Adrenal gland (tissue), 5 donors: Measurements from ENCODE around the gene GSKIP.

Experiments
- POLR2A ChIP-seq, 2 donors: fragments of 450-650 bp; IDR thresholded peaks; one replicate each; pipeline ENCODE4 v1.6.1; 2017; ENCODE audit warnings: antibody characterized with exemption in 2 of 2, mild to moderate bottlenecking in 2 of 2, moderate library complexity in 1 of 2
- TF ChIP-seq, protein P1 (sequence below), 6 experiments: fragments of 450-650 bp in 4 of 6; fragments of 200-600 bp in 2 of 6; sonication (generic) in 1 of 6; IDR thresholded peaks; 1 replicate in 5 of 6; 2 replicates in 1 of 6; pipeline versions ENCODE4 v1.5.1 to v1.8.0; 2016 to 2021; ENCODE audit warnings: antibody characterized with exemption in 6 of 6, mild to moderate bottlenecking in 2 of 6, moderate library complexity in 1 of 6
- donor health status: DM: no; HTN: no; CAD: no.

DNA sequence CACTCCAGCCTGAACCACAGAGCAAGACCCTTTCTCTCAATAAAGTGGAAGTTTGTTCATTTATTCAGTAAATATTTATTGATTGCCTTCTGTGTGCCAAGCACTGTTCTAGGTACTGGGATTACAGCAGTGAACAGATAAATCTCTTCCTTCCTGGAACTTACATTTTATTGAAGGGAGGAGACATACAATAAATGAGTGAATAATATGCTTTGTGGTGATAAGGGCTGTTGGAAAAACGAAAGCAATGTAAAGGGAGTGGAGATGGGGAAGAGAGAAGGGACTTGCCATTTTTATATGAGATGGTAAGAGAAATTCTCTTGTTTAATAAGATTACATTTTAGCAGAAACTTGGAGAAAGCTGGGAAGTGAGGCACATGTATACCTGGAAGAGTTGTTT, 1.6 kb downstream of the GSKIP start:
- TF ChIP-seq, protein P1, sequence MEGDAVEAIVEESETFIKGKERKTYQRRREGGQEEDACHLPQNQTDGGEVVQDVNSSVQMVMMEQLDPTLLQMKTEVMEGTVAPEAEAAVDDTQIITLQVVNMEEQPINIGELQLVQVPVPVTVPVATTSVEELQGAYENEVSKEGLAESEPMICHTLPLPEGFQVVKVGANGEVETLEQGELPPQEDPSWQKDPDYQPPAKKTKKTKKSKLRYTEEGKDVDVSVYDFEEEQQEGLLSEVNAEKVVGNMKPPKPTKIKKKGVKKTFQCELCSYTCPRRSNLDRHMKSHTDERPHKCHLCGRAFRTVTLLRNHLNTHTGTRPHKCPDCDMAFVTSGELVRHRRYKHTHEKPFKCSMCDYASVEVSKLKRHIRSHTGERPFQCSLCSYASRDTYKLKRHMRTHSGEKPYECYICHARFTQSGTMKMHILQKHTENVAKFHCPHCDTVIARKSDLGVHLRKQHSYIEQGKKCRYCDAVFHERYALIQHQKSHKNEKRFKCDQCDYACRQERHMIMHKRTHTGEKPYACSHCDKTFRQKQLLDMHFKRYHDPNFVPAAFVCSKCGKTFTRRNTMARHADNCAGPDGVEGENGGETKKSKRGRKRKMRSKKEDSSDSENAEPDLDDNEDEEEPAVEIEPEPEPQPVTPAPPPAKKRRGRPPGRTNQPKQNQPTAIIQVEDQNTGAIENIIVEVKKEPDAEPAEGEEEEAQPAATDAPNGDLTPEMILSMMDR (IDR thresholded peaks at IDR 0.05): no peak
- TF ChIP-seq POLR2A (IDR thresholded peaks at IDR 0.05): no peak
